Suprapubic skin (tissue), 4 donors: ENCODE data around the gene NHLH1. TPM values are rescaled to one million over a fixed set of nuclear protein-coding genes. Genes with fewer than 3 reads are reported as not detected.

Source experiments
- DNase-seq, 2 donors: peaks; one replicate each; pipeline ENCODE4 v3.0.0-alpha.2; 2019; ENCODE audit warnings: low spot score in 2 of 2
- H3K27ac ChIP-seq: fragments of 200-600 bp; sonication (generic); one replicate; pipeline ENCODE4 v1.5.1; 2019
- H3K27me3 ChIP-seq: fragments of 200-600 bp; sonication (generic); one replicate; pipeline ENCODE4 v1.5.1; 2019
- H3K36me3 ChIP-seq: fragments of 200-600 bp; sonication (generic); one replicate; pipeline ENCODE4 v1.5.1; 2019
- H3K4me1 ChIP-seq: fragments of 200-600 bp; sonication (generic); one replicate; pipeline ENCODE4 v1.5.1; 2019
- H3K4me3 ChIP-seq: fragments of 200-600 bp; sonication (generic); one replicate; pipeline ENCODE4 v1.5.1; 2019; ENCODE audit warnings: mild to moderate bottlenecking
- H3K9me3 ChIP-seq: fragments of 200-600 bp; sonication (generic); one replicate; pipeline ENCODE4 v1.5.1; 2019
- CTCF ChIP-seq, 2 donors: fragments of 200-600 bp in 1 of 2; fragments of 450-650 bp in 1 of 2; sonication (generic) in 1 of 2; IDR thresholded peaks; one replicate each; pipeline ENCODE4 v1.5.1; 2016 to 2019; ENCODE audit warnings: antibody characterized with exemption in 2 of 2, mild to moderate bottlenecking in 1 of 2, moderate library complexity in 1 of 2
- EP300 ChIP-seq: sonication (generic); formaldehyde crosslinking; IDR thresholded peaks from one replicate; pipeline ENCODE4 v1.6.1; 2017; ENCODE audit warnings: antibody characterized with exemption
- POLR2A ChIP-seq, 2 donors: fragments of 450-650 bp; IDR thresholded peaks; one replicate each; pipeline ENCODE4 v1.6.1; 2017; ENCODE audit warnings: antibody characterized with exemption in 2 of 2, mild to moderate bottlenecking in 2 of 2, moderate library complexity in 2 of 2
- POLR2AphosphoS5 ChIP-seq, 3 donors: sonication (generic); formaldehyde crosslinking; IDR thresholded peaks; one replicate each; pipeline ENCODE4 v1.6.1; 2017; ENCODE audit warnings: antibody characterized with exemption in 3 of 3
- WGBS: methylation state at CpG from one replicate; pipeline ENCODE4 v1.1.5; 2018; 5-methylcytosine and 5-hydroxymethylcytosine counted together
- total RNA-seq, 4 donors: library from RNA; depleted of rRNA; stranded (reverse); fragments of >200 nt; gene quantifications; one replicate each; pipeline ENCODE4 v1.1.0, GENCODE V29; 2016

The NHLH1 gene
- total RNA-seq, 4 donors from 2014 or later = 0.39 TPM; not detected in 3

GRCh38 chr1:160330119-160330518, 36.8 kb upstream of the NHLH1 start:
- Histone ChIP-seq H3K4me1 (no peaks in the 10 kb centered on the region), H3K4me3 (no peak overlapping the region), H3K27ac (no peak overlapping the region), H3K36me3 (peaks cover 100% of the 10 kb centered on the region), H3K27me3 (no peaks in the 10 kb centered on the region), H3K9me3 (no peaks in the 10 kb centered on the region)
- TF ChIP-seq POLR2AphosphoS5 (IDR thresholded peaks at IDR 0.05) (no peak), EP300 (no peak), CTCF (IDR thresholded peaks at IDR 0.05) (no peak), POLR2A (IDR thresholded peaks at IDR 0.05) (no peak)
- no peak for DNase-seq

GRCh38 chr1:160332516-160332915, 34.4 kb upstream of the NHLH1 start:
- TF ChIP-seq POLR2AphosphoS5 (IDR thresholded peaks at IDR 0.05) (no peak), EP300 (no peak), POLR2A (IDR thresholded peaks at IDR 0.05) (no peak), CTCF (IDR thresholded peaks at IDR 0.05) (no peak)

GRCh38 chr1:160338580-160338979, 28.3 kb upstream of the NHLH1 start:
- Histone ChIP-seq H3K27ac (no peak overlapping the region), H3K4me3 (no peak overlapping the region), H3K27me3 (no peaks in the 10 kb centered on the region), H3K9me3 (no peaks in the 10 kb centered on the region), H3K36me3 (peaks cover 54% of the 10 kb centered on the region), H3K4me1 (peaks cover 31% of the 10 kb centered on the region)
- WGBS = 80% methylated on average over 4 of the region's 4 CpGs
- TF ChIP-seq POLR2A (IDR thresholded peaks at IDR 0.05) = no peak
- TF ChIP-seq POLR2AphosphoS5 (IDR thresholded peaks at IDR 0.05) = no peak
- no peak for TF ChIP-seq EP300
- no peak for TF ChIP-seq CTCF (IDR thresholded peaks at IDR 0.05)
- DNase-seq = no peak

More at GRCh38 chr1:160332516-160332915, 34.4 kb upstream of the NHLH1 start:
- H3K4me1 ChIP-seq = no peaks in the 10 kb centered on the region
- peaks cover 94% of the 10 kb centered on the region for H3K36me3 ChIP-seq
- H3K9me3 ChIP-seq = no peaks in the 10 kb centered on the region
- no peak overlapping the region for H3K27ac ChIP-seq
- no peaks in the 10 kb centered on the region for H3K27me3 ChIP-seq
- DNase-seq = no peak
- H3K4me3 ChIP-seq = no peak overlapping the region

- Histone ChIP-seq H3K27ac (no peak overlapping the region), H3K4me1 (peaks cover 41% of the 10 kb centered on the region), H3K27me3 (no peaks in the 10 kb centered on the region), H3K9me3 (no peaks in the 10 kb centered on the region), H3K4me3 (no peak overlapping the region), H3K36me3 (peaks cover 39% of the 10 kb centered on the region)
- TF ChIP-seq POLR2A (IDR thresholded peaks at IDR 0.05) (no peak), CTCF (IDR thresholded peaks at IDR 0.05) (no peak), POLR2AphosphoS5 (IDR thresholded peaks at IDR 0.05) (no peak), EP300 (no peak)
- DNase-seq = no peak
- 83% methylated on average over 3 of the region's 3 CpGs for WGBS
These were observed 26.7 kb upstream of the NHLH1 start for GRCh38 chr1:160340146-160340545.

GRCh38 chr1:160340866-160341265, 26.0 kb upstream of the NHLH1 start:
- Histone ChIP-seq H3K27me3 (no peaks in the 10 kb centered on the region), H3K4me1 (peaks cover 41% of the 10 kb centered on the region), H3K9me3 (no peaks in the 10 kb centered on the region), H3K4me3 (no peak overlapping the region), H3K27ac (no peak overlapping the region), H3K36me3 (peaks cover 31% of the 10 kb centered on the region)
- TF ChIP-seq EP300 (no peak), CTCF (IDR thresholded peaks at IDR 0.05) (no peak), POLR2AphosphoS5 (IDR thresholded peaks at IDR 0.05) (no peak), POLR2A (IDR thresholded peaks at IDR 0.05) (no peak)
- no peak for DNase-seq
- 59% methylated on average over 2 of the region's 2 CpGs for WGBS
